H9 (cell line): ENCODE results near the gene HEATR5A. TPM values are rescaled to one million over a fixed set of nuclear protein-coding genes. Genes with fewer than 3 reads are reported as not detected.

Source experiments
- DNase-seq: peaks from one replicate; pipeline ENCODE4 v3.0.0-alpha.2; 2017
- H2AFZ ChIP-seq: one replicate; pipeline ENCODE4 v1.6.1; 2013; ENCODE audit warnings: mild to moderate bottlenecking, low read length, control low read depth, moderate library complexity
- H2AK5ac ChIP-seq: 2 replicates; pipeline ENCODE4 v1.6.1; 2013; ENCODE audit warnings: low read length, control low read depth, mixed read lengths; ENCODE audit not compliant: insufficient read length
- H2BK120ac ChIP-seq: one replicate; pipeline ENCODE4 v1.6.1; 2013; ENCODE audit warnings: low read depth, mild to moderate bottlenecking, low read length, control low read depth, inconsistent platforms; ENCODE audit not compliant: poor library complexity, severe bottlenecking
- H2BK12ac ChIP-seq: 2 replicates; pipeline ENCODE4 v1.6.1; 2013; ENCODE audit warnings: low read length, control low read depth, mixed read lengths, low read depth; ENCODE audit not compliant: insufficient read length
- H2BK15ac ChIP-seq: 2 replicates; pipeline ENCODE4 v1.6.1; 2013; ENCODE audit warnings: low read depth, low read length, control low read depth
- H2BK20ac ChIP-seq: one replicate; pipeline ENCODE4 v1.6.1; 2013; ENCODE audit warnings: low read depth, mild to moderate bottlenecking, low read length, control low read depth, inconsistent platforms; ENCODE audit not compliant: poor library complexity, severe bottlenecking
- H2BK5ac ChIP-seq: 2 replicates; pipeline ENCODE4 v1.6.1; 2013; ENCODE audit warnings: low read length, control low read depth, mixed read lengths; ENCODE audit not compliant: insufficient read length
- H3K14ac ChIP-seq: 2 replicates; pipeline ENCODE4 v1.6.1; 2013; ENCODE audit warnings: low read length, control low read depth; ENCODE audit not compliant: insufficient read depth
- H3K18ac ChIP-seq: 2 replicates; pipeline ENCODE4 v1.6.1; 2013; ENCODE audit warnings: low read depth, mild to moderate bottlenecking, mixed read lengths, low read length, control low read depth; ENCODE audit not compliant: insufficient read length
- H3K23ac ChIP-seq: 2 replicates; pipeline ENCODE4 v1.6.1; 2013; ENCODE audit warnings: low read length, control low read depth, mixed read lengths, low read depth; ENCODE audit not compliant: insufficient read length
- H3K23me2 ChIP-seq: 2 replicates; pipeline ENCODE4 v1.6.1; 2013; ENCODE audit warnings: low read depth, mild to moderate bottlenecking, mixed read lengths, low read length, control low read depth; ENCODE audit not compliant: insufficient read length, poor library complexity, severe bottlenecking
- H3K27ac ChIP-seq: 2 replicates; pipeline ENCODE4 v1.5.1; 2013; ENCODE audit warnings: low read length, control low read depth, mixed read lengths, low read depth; ENCODE audit not compliant: insufficient read length
- H3K27me3 ChIP-seq: 2 replicates; pipeline ENCODE4 v1.6.1; 2013; ENCODE audit warnings: low read length, control low read depth, inconsistent platforms; ENCODE audit not compliant: insufficient read depth
- H3K4ac ChIP-seq: 2 replicates; pipeline ENCODE4 v1.6.1; 2013; ENCODE audit warnings: low read depth, mild to moderate bottlenecking, control low read depth, inconsistent platforms, low read length, moderate library complexity
- H3K4me1 ChIP-seq: 2 replicates; pipeline ENCODE4 v1.6.1; 2013; ENCODE audit warnings: low read length, control low read depth, inconsistent platforms; ENCODE audit not compliant: insufficient read depth
- H3K4me2 ChIP-seq: 2 replicates; pipeline ENCODE4 v1.6.1; 2013; ENCODE audit warnings: low read length, control low read depth, mixed read lengths; ENCODE audit not compliant: insufficient read length, insufficient read depth
- H3K56ac ChIP-seq: 2 replicates; pipeline ENCODE4 v1.6.1; 2013; ENCODE audit warnings: low read depth, mild to moderate bottlenecking, mixed read lengths, low read length, control low read depth; ENCODE audit not compliant: insufficient read length
- H3K79me1 ChIP-seq: 2 replicates; pipeline ENCODE4 v1.6.1; 2013; ENCODE audit warnings: low read depth, mild to moderate bottlenecking, moderate library complexity, low read length, control low read depth, inconsistent platforms; ENCODE audit not compliant: insufficient read depth, poor library complexity, severe bottlenecking
- H3K79me2 ChIP-seq: 2 replicates; pipeline ENCODE4 v1.6.1; 2013; ENCODE audit warnings: low read length, control low read depth, inconsistent platforms; ENCODE audit not compliant: insufficient read depth
- H3K9ac ChIP-seq: 2 replicates; pipeline ENCODE4 v1.6.1; 2013; ENCODE audit warnings: low read length, control low read depth, mixed read lengths; ENCODE audit not compliant: insufficient read length; ENCODE audit errors: extremely low read depth
- H3K9me3 ChIP-seq: one replicate; pipeline ENCODE4 v1.6.1; 2013; ENCODE audit warnings: low read depth, low read length, inconsistent platforms; ENCODE audit not compliant: control insufficient read depth
- H3T11ph ChIP-seq: one replicate; pipeline ENCODE4 v1.6.1; 2013; ENCODE audit warnings: mild to moderate bottlenecking, low read length, control low read depth, inconsistent platforms
- H4K20me1 ChIP-seq: one replicate; pipeline ENCODE4 v1.6.1; 2013; ENCODE audit not compliant: control insufficient read depth, insufficient read length, insufficient read depth
- H4K5ac ChIP-seq: 2 replicates; pipeline ENCODE4 v1.6.1; 2013; ENCODE audit warnings: low read depth, mild to moderate bottlenecking, mixed read lengths, low read length, control low read depth; ENCODE audit not compliant: insufficient read length
- H4K8ac ChIP-seq: replicated peaks from 2 replicates; pipeline ENCODE4 v1.6.1; 2013; ENCODE audit warnings: low read length, control low read depth, mixed read lengths, low read depth; ENCODE audit not compliant: insufficient read length
- H4K91ac ChIP-seq: 2 replicates; pipeline ENCODE4 v1.6.1; 2013; ENCODE audit warnings: low read depth, mild to moderate bottlenecking, moderate library complexity, mixed read lengths, low read length, control low read depth; ENCODE audit not compliant: insufficient read length
- H3K27ac Mint-ChIP-seq, 3 experiments: 2 replicates in 2 of 3; 3 replicates in 1 of 3; pipeline ENCODE4 v1.8.0; 2020 to 2021; ENCODE audit warnings: mixed read lengths in 3 of 3, mild to moderate bottlenecking in 1 of 3, moderate library complexity in 1 of 3
- H3K27me3 Mint-ChIP-seq: 2 replicates; pipeline ENCODE4 v1.8.0; 2021; ENCODE audit warnings: low read depth, mild to moderate bottlenecking, moderate library complexity, mixed read lengths
- H3K36me3 Mint-ChIP-seq, 3 experiments: 2 replicates in 2 of 3; 3 replicates in 1 of 3; pipeline ENCODE4 v1.8.0; 2020 to 2021; ENCODE audit warnings: low read depth in 3 of 3, mixed read lengths in 3 of 3; ENCODE audit not compliant: insufficient read depth in 1 of 3
- H3K4me1 Mint-ChIP-seq, 2 experiments: 2 replicates each; pipeline ENCODE4 v1.8.0; 2020; ENCODE audit warnings: mixed read lengths in 2 of 2
- H3K4me3 Mint-ChIP-seq, 2 experiments: 2 replicates in 1 of 2; 3 replicates in 1 of 2; pipeline ENCODE4 v1.8.0; 2020 to 2021; ENCODE audit warnings: mild to moderate bottlenecking in 2 of 2, mixed read lengths in 2 of 2, moderate library complexity in 1 of 2
- H3K9me3 Mint-ChIP-seq, 2 experiments: 2 replicates in 1 of 2; 3 replicates in 1 of 2; pipeline ENCODE4 v1.8.0; 2020; ENCODE audit warnings: mild to moderate bottlenecking in 2 of 2, mixed read lengths in 2 of 2, moderate library complexity in 1 of 2
- WGBS: extraction: QIAGEN DNeasy Blood & Tissue Kit; methylation state at CpG from one replicate; pipeline ENCODE4 v1.1.7; 2013; ENCODE audit warnings: missing lambda C conversion rate, low lambda C conversion rate, mixed read lengths; ENCODE audit not compliant: insufficient read length; ENCODE audit errors: extremely low coverage; 5-methylcytosine and 5-hydroxymethylcytosine counted together
- total RNA-seq: library from RNA; stranded (reverse); gene quantifications from 2 replicates; pipeline ENCODE4 v1.2.1, GENCODE V29; 2021
- TF ChIP-seq, protein P1 (sequence below): fragments of 200-600 bp; sonication (generic); conservative IDR thresholded peaks from 3 replicates; pipeline ENCODE4 v1.8.0; 2021; ENCODE audit warnings: antibody characterized with exemption, mild to moderate bottlenecking

Gene HEATR5A
- total RNA-seq, 1 experiment from 2014 or later = 21.2 TPM

DNA sequence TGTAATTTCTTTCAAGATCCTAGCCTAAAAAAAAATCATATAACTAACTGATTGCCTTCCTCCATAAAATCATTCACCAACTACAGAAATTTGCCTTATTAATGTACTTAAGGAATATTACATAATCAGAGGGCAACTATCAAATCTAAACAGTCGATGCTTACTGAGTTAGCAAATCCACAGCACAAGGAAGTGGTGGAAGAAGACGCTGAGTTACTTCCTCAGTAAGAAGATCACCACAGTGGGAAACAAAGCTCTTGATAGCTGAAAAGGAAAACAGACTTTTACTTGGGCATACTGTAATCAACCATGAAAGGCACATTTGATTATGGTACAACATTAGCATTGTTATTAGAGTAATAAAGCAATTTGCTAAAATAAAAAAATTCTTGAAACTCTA lies 48.7 kb downstream of the HEATR5A start:
- H3K27ac Mint-ChIP-seq = no peak overlapping the region; a peak in 1 of 7 replicates
- no peak for DNase-seq
- H3K36me3 Mint-ChIP-seq = peaks cover 2 to 18% (median 17%) of the 10 kb centered on the region in 3 experiments; a peak in 6 of 7 replicates
- Histone ChIP-seq H2BK120ac (no peak overlapping the region), H2BK12ac (no peak overlapping the region), H3K18ac (no peak overlapping the region), H3K56ac (no peak overlapping the region), H4K8ac (no peak overlapping the region), H4K91ac (no peak overlapping the region), H3K23ac (no peak overlapping the region), H3K4me1 (no peaks in the 10 kb centered on the region), H3K27me3 (no peaks in the 10 kb centered on the region), H3K79me1 (no peaks in the 10 kb centered on the region), H3K23me2 (no peaks in the 10 kb centered on the region), H2BK5ac (no peak overlapping the region), H4K5ac (no peak overlapping the region), H3K27ac (no peak overlapping the region), H2AFZ (no peak overlapping the region), H3K4ac (no peak overlapping the region), H2BK15ac (no peak overlapping the region), H3K9ac (no peak overlapping the region), H2BK20ac (no peak overlapping the region), H2AK5ac (no peak overlapping the region), H3K79me2 (peaks cover 1% of the 10 kb centered on the region; the same call in 1 of the 2 replicates), H3K9me3 (no peaks in the 10 kb centered on the region), H4K20me1 (no peaks in the 10 kb centered on the region), H3K14ac (no peak overlapping the region), H3T11ph (no peak overlapping the region), H3K4me2 (no peak overlapping the region)
- H3K4me3 Mint-ChIP-seq = no peak overlapping the region
- no peaks in the 10 kb centered on the region for H3K27me3 Mint-ChIP-seq
- no CpG with 5 or more reads among the region's 2 CpGs for WGBS
- no peaks in the 10 kb centered on the region for H3K9me3 Mint-ChIP-seq
- H3K4me1 Mint-ChIP-seq = no peaks in the 10 kb centered on the region
- TF ChIP-seq, protein P1, sequence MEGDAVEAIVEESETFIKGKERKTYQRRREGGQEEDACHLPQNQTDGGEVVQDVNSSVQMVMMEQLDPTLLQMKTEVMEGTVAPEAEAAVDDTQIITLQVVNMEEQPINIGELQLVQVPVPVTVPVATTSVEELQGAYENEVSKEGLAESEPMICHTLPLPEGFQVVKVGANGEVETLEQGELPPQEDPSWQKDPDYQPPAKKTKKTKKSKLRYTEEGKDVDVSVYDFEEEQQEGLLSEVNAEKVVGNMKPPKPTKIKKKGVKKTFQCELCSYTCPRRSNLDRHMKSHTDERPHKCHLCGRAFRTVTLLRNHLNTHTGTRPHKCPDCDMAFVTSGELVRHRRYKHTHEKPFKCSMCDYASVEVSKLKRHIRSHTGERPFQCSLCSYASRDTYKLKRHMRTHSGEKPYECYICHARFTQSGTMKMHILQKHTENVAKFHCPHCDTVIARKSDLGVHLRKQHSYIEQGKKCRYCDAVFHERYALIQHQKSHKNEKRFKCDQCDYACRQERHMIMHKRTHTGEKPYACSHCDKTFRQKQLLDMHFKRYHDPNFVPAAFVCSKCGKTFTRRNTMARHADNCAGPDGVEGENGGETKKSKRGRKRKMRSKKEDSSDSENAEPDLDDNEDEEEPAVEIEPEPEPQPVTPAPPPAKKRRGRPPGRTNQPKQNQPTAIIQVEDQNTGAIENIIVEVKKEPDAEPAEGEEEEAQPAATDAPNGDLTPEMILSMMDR = no peak
